Measurements from ENCODE around the gene MMS19.
A peak's percentile ranks its signal among the peaks of the same experiment; 100 is the strongest.

The MMS19 gene

GRCh38 chr10:97465982-97466381 lies 32.2 kb downstream of the MMS19 start:
- no peak for TF ChIP-seq REST (IDR thresholded peaks at IDR 0.05; ENCODE audit: insufficient replicate concordance, low read depth)
- no peak for TF ChIP-seq GABPA (IDR thresholded peaks at IDR 0.05; ENCODE audit: low read depth)
- TF ChIP-seq SPI1 (IDR thresholded peaks at IDR 0.05; ENCODE audit: borderline replicate concordance, low read depth) = no peak
- TF ChIP-seq CTCF (IDR thresholded peaks at IDR 0.05; ENCODE audit: insufficient read depth, low read length) = no peak
- no peak for TF ChIP-seq POLR2AphosphoS5 (IDR thresholded peaks at IDR 0.05; ENCODE audit: low read depth)
- no peaks in the 10 kb centered on the region for H3K27me3 ChIP-seq (ENCODE audit: insufficient read depth, poor library complexity, severe bottlenecking)
- no peak for DNase-seq (ENCODE audit: low read depth in 1 of 2, low spot score in 1 of 2)

GRCh38 chr10:97464226-97464625 lies 34.0 kb downstream of the MMS19 start:
- Histone ChIP-seq H3K4me3 (replicated peaks; ENCODE audit: insufficient read depth, low read length) (no peak overlapping the region), H3K27ac (replicated peaks) (no peak overlapping the region), H3K27me3 (ENCODE audit: insufficient read depth, poor library complexity, severe bottlenecking) (no peaks in the 10 kb centered on the region)
- DNase-seq (ENCODE audit: low read depth in 1 of 2, low spot score in 1 of 2) = no peak
- TF ChIP-seq SPI1 (IDR thresholded peaks at IDR 0.05; ENCODE audit: borderline replicate concordance, low read depth) (no peak), GABPA (IDR thresholded peaks at IDR 0.05; ENCODE audit: low read depth) (no peak), REST (IDR thresholded peaks at IDR 0.05; ENCODE audit: insufficient replicate concordance, low read depth) (no peak), POLR2AphosphoS5 (IDR thresholded peaks at IDR 0.05; ENCODE audit: low read depth) (no peak), CTCF (IDR thresholded peaks at IDR 0.05; ENCODE audit: insufficient read depth, low read length) (no peak)

More at GRCh38 chr10:97465982-97466381, 32.2 kb downstream of the MMS19 start:
- Histone ChIP-seq H3K4me3 (replicated peaks; ENCODE audit: insufficient read depth, low read length) (no peak overlapping the region), H3K27ac (replicated peaks) (no peak overlapping the region)

- H3K27ac ChIP-seq (replicated peaks) = no peak overlapping the region
- TF ChIP-seq POLR2AphosphoS5 (IDR thresholded peaks at IDR 0.05; ENCODE audit: low read depth) (no peak), CTCF (IDR thresholded peaks at IDR 0.05; ENCODE audit: insufficient read depth, low read length) (peak; percentile 77), REST (IDR thresholded peaks at IDR 0.05; ENCODE audit: insufficient replicate concordance, low read depth) (no peak), GABPA (IDR thresholded peaks at IDR 0.05; ENCODE audit: low read depth) (no peak), SPI1 (IDR thresholded peaks at IDR 0.05; ENCODE audit: borderline replicate concordance, low read depth) (no peak)
- no peaks in the 10 kb centered on the region for H3K27me3 ChIP-seq (ENCODE audit: insufficient read depth, poor library complexity, severe bottlenecking)
- no peak overlapping the region for H3K4me3 ChIP-seq (replicated peaks; ENCODE audit: insufficient read depth, low read length)
- DNase-seq (ENCODE audit: low read depth in 1 of 2, low spot score in 1 of 2) = peak; percentile 18 to 35
Observed at GRCh38 chr10:97463363-97464132, 34.7 kb downstream of the MMS19 start.
